Osteoblast (primary cell): ENCODE results near the gene MRGPRX4. TPM values are rescaled to one million over a fixed set of nuclear protein-coding genes. Genes with fewer than 3 reads are reported as not detected.

ENCODE experiments used
- DNase-seq: peaks from one replicate; pipeline ENCODE4 v3.0.0; 2011; ENCODE audit warnings: low spot score, mixed read lengths; ENCODE audit not compliant: insufficient read length; ENCODE audit errors: missing footprints
- H2AFZ ChIP-seq: 2 replicates; pipeline ENCODE4 v1.6.0; 2011; ENCODE audit warnings: mild to moderate bottlenecking, low read length
- H3K27ac ChIP-seq: 2 replicates; pipeline ENCODE4 v1.5.1; 2011; ENCODE audit warnings: mild to moderate bottlenecking, low read depth, low read length, moderate library complexity
- H3K27me3 ChIP-seq: 2 replicates; pipeline ENCODE4 v1.6.0; 2012; ENCODE audit warnings: mild to moderate bottlenecking, control low read depth, inconsistent platforms, low read length, moderate library complexity; ENCODE audit not compliant: insufficient read depth
- H3K36me3 ChIP-seq: 2 replicates; pipeline ENCODE4 v1.5.1; 2011; ENCODE audit warnings: mild to moderate bottlenecking, low read length, control low read depth, moderate library complexity; ENCODE audit not compliant: insufficient read depth
- H3K4me1 ChIP-seq: 2 replicates; pipeline ENCODE4 v1.5.1; 2011; ENCODE audit warnings: mild to moderate bottlenecking, low read length, control low read depth, moderate library complexity; ENCODE audit not compliant: insufficient read depth
- H3K4me2 ChIP-seq: 2 replicates; pipeline ENCODE4 v1.6.0; 2011; ENCODE audit warnings: mild to moderate bottlenecking, low read length; ENCODE audit not compliant: insufficient read depth
- H3K4me3 ChIP-seq: fragments of 200-600 bp; sonication (generic); 3 replicates; pipeline ENCODE4 v1.5.1; 2012; ENCODE audit warnings: mild to moderate bottlenecking, low read length, inconsistent platforms; ENCODE audit not compliant: insufficient read depth
- H3K79me2 ChIP-seq: 2 replicates; pipeline ENCODE4 v1.6.0; 2012; ENCODE audit warnings: mild to moderate bottlenecking, low read length, control low read depth, inconsistent platforms; ENCODE audit not compliant: insufficient read depth
- H3K9me3 ChIP-seq: 2 replicates; pipeline ENCODE4 v1.5.1; 2011; ENCODE audit warnings: low read depth, low read length, control low read depth
- H4K20me1 ChIP-seq: 2 replicates; pipeline ENCODE4 v1.6.0; 2012; ENCODE audit warnings: mild to moderate bottlenecking, low read length, control low read depth; ENCODE audit not compliant: insufficient read depth
- CTCF ChIP-seq: IDR thresholded peaks from 2 replicates; pipeline ENCODE4 v1.5.1; 2011; ENCODE audit warnings: mild to moderate bottlenecking, low read depth, low read length, moderate library complexity; ENCODE audit errors: extremely low read depth
- total RNA-seq: library from RNA; depleted of rRNA; stranded (reverse); fragments of >200 nt; gene quantifications from 2 replicates; pipeline ENCODE4 v1.2.3, GENCODE V29; 2012

MRGPRX4 gene
- total RNA-seq, 1 donor = not detected

GRCh38 chr11:18137186-18137800, 35.3 kb upstream of the MRGPRX4 start:
- H3K79me2 ChIP-seq = no peaks in the 10 kb centered on the region
- no peak for TF ChIP-seq CTCF
- no peak overlapping the region for H3K27ac ChIP-seq
- no peaks in the 10 kb centered on the region for H3K4me1 ChIP-seq
- H3K27me3 ChIP-seq = peaks cover 6% of the 10 kb centered on the region
- H4K20me1 ChIP-seq = no peaks in the 10 kb centered on the region
- H3K36me3 ChIP-seq = no peaks in the 10 kb centered on the region
- no peaks in the 10 kb centered on the region for H3K9me3 ChIP-seq
- no peak for DNase-seq
- no peak overlapping the region for H2AFZ ChIP-seq
- H3K4me3 ChIP-seq = no peak overlapping the region
- no peak overlapping the region for H3K4me2 ChIP-seq

GRCh38 chr11:18140145-18140544, 32.5 kb upstream of the MRGPRX4 start:
- DNase-seq = no peak
- Histone ChIP-seq H3K79me2 (no peaks in the 10 kb centered on the region), H3K4me1 (no peaks in the 10 kb centered on the region), H3K27me3 (peaks cover 6% of the 10 kb centered on the region), H3K9me3 (no peaks in the 10 kb centered on the region), H3K27ac (no peak overlapping the region), H3K4me2 (no peak overlapping the region), H4K20me1 (no peaks in the 10 kb centered on the region), H3K4me3 (no peak overlapping the region), H2AFZ (no peak overlapping the region), H3K36me3 (no peaks in the 10 kb centered on the region)
- no peak for TF ChIP-seq CTCF

GRCh38 chr11:18144243-18144642, 28.4 kb upstream of the MRGPRX4 start:
- DNase-seq = no peak
- Histone ChIP-seq H3K27ac (no peak overlapping the region), H3K9me3 (no peaks in the 10 kb centered on the region), H3K4me2 (no peak overlapping the region), H3K27me3 (no peaks in the 10 kb centered on the region), H3K79me2 (no peaks in the 10 kb centered on the region), H3K4me1 (no peaks in the 10 kb centered on the region), H3K4me3 (no peak overlapping the region), H2AFZ (no peak overlapping the region), H3K36me3 (no peaks in the 10 kb centered on the region), H4K20me1 (no peaks in the 10 kb centered on the region)
- no peak for TF ChIP-seq CTCF

GRCh38 chr11:18145025-18145424, 27.6 kb upstream of the MRGPRX4 start:
- H3K79me2 ChIP-seq = no peaks in the 10 kb centered on the region
- H3K36me3 ChIP-seq = no peaks in the 10 kb centered on the region
- H2AFZ ChIP-seq = no peak overlapping the region
- H3K27me3 ChIP-seq = no peaks in the 10 kb centered on the region
- no peaks in the 10 kb centered on the region for H3K9me3 ChIP-seq
- H3K27ac ChIP-seq = no peak overlapping the region
- no peaks in the 10 kb centered on the region for H3K4me1 ChIP-seq
- H3K4me2 ChIP-seq = no peak overlapping the region
- peak; percentile 9 for DNase-seq
- no peak overlapping the region for H3K4me3 ChIP-seq
- peak; percentile 25 for TF ChIP-seq CTCF
- H4K20me1 ChIP-seq = no peaks in the 10 kb centered on the region
